Transverse colon (tissue), 4 donors: ENCODE measurements around the gene PTPN11. TPM values are rescaled to one million over a fixed set of nuclear protein-coding genes. Genes with fewer than 3 reads are reported as not detected.
A peak's percentile ranks its signal among the peaks of the same experiment; 100 is the strongest.
"Not testable (repeated sequence)": the region's sequence is repeated elsewhere in the genome, so short reads cannot be mapped to it uniquely, and the experiment has no call there.

Experiments used
- DNase-seq: peaks from one replicate; pipeline ENCODE4 v3.0.0-alpha.2; 2019
- H3K27ac ChIP-seq, 4 donors: fragments of 200-600 bp; sonication (generic); 2 replicates each; pipeline ENCODE4 v1.5.1; 2016 to 2018; ENCODE audit warnings: inconsistent platforms in 4 of 4
- H3K27me3 ChIP-seq: fragments of 200-600 bp; sonication (generic); 2 replicates; pipeline ENCODE4 v1.5.1; 2017; ENCODE audit warnings: inconsistent platforms
- H3K36me3 ChIP-seq, 4 donors: fragments of 200-600 bp; sonication (generic); 2 replicates each; pipeline ENCODE4 v1.5.1; 2017 to 2019; ENCODE audit warnings: inconsistent platforms in 4 of 4
- H3K4me1 ChIP-seq, 4 donors: fragments of 200-600 bp; sonication (generic); 2 replicates each; pipeline ENCODE4 v1.5.1; 2017 to 2020; ENCODE audit warnings: inconsistent platforms in 4 of 4
- H3K4me3 ChIP-seq, 4 donors: fragments of 200-600 bp; sonication (generic); 1 replicate in 1 of 4; 2 replicates in 3 of 4; pipeline versions ENCODE4 v1.5.1 to v1.6.1; 2017 to 2019; ENCODE audit warnings: inconsistent platforms in 4 of 4
- H3K9me3 ChIP-seq, 2 donors: fragments of 200-600 bp; sonication (generic); 2 replicates each; pipeline ENCODE4 v1.5.1; 2017 to 2019; ENCODE audit warnings: inconsistent platforms in 2 of 2
- CTCF ChIP-seq, 5 experiments: fragments of 200-600 bp in 3 of 5; fragments of 450-650 bp in 2 of 5; sonication (generic) in 3 of 5; IDR thresholded peaks; 1 replicate in 2 of 5; 2 replicates in 3 of 5; pipeline ENCODE4 v1.5.1; 2016 to 2017; ENCODE audit warnings: antibody characterized with exemption in 5 of 5, inconsistent platforms in 3 of 5, mild to moderate bottlenecking in 2 of 5, moderate library complexity in 1 of 5
- EP300 ChIP-seq: sonication (generic); formaldehyde crosslinking; IDR thresholded peaks from one replicate; pipeline ENCODE4 v1.6.1; 2017; ENCODE audit warnings: antibody characterized with exemption, low read depth
- POLR2A ChIP-seq: fragments of 450-650 bp; IDR thresholded peaks from one replicate; pipeline ENCODE4 v1.6.1; 2016; ENCODE audit warnings: antibody characterized with exemption, mild to moderate bottlenecking, moderate library complexity
- POLR2AphosphoS5 ChIP-seq, 3 donors: sonication (generic); formaldehyde crosslinking; IDR thresholded peaks; one replicate each; pipeline ENCODE4 v1.6.1; 2016; ENCODE audit warnings: antibody characterized with exemption in 3 of 3
- WGBS, 2 donors: methylation state at CpG; one replicate each; pipeline ENCODE4 v1.1.5; 2018; ENCODE audit warnings: low coverage in 1 of 2; 5-methylcytosine and 5-hydroxymethylcytosine counted together
- in situ Hi-C, 4 donors: fragments of 200-750 bp; cut with MboI; loops; one replicate each; pipeline versions ENCODE4 v1.15.0 to v1.15.1; 2017; ENCODE audit warnings: low sequenced_read_pairs in 3 of 4, low pct_ligation_motif_present in 1 of 4, low pct_unique_long_range_greater_than_20kb in 1 of 4
- intact Hi-C: fragments of 100-400 bp; cut with DNase I; formaldehyde crosslinking; loops from one replicate; pipeline ENCODE4 v1.15.1; 2023; ENCODE audit warnings: low total_unique reads
- total RNA-seq, 4 donors: library from RNA; depleted of rRNA; stranded (reverse); fragments of >200 nt; gene quantifications; one replicate each; pipeline ENCODE4 v1.1.0, GENCODE V29; 2016

PTPN11 gene
- total RNA-seq, 4 donors from 2014 or later, result 46.4 to 56.7 (median 50.3) TPM

GRCh38 chr12:112408621-112409020 is 10.1 kb upstream of the PTPN11 start:
- Histone ChIP-seq H3K27me3 (no peaks in the 10 kb centered on the region), H3K4me3 (peak overlapping the region; percentile 43 to 81 (median 56)), H3K4me1 (peaks cover 3 to 25% (median 10%) of the 10 kb centered on the region in 4 donors), H3K9me3 (no peaks in the 10 kb centered on the region), H3K36me3 (peaks cover 0 to 29% (median 10%) of the 10 kb centered on the region in 4 donors), H3K27ac (peak overlapping the region; percentile 85 to 95 (median 87))
- TF ChIP-seq CTCF (IDR thresholded peaks at IDR 0.05), result no peak
- no peak for TF ChIP-seq EP300
- no peak for TF ChIP-seq POLR2AphosphoS5 (IDR thresholded peaks at IDR 0.05)
- TF ChIP-seq POLR2A, result no peak
- DNase-seq, result no peak
- intact Hi-C loops, result no loop called here
- in situ Hi-C loops, result no loop called here
- 10 to 12% methylated on average over 5 of the region's 5 CpGs for WGBS, 2 donors

GRCh38 chr12:112409064-112409905 is 9.5 kb upstream of the PTPN11 start, which contains the start of gene RPL6:
Gene RPL6, minus strand, starts transcription at chr12:112409605. Its CDS starts 949 bp downstream, at chr12:112408656.
- TF ChIP-seq EP300 (no peak), POLR2A (peak; percentile 84), POLR2AphosphoS5 (IDR thresholded peaks at IDR 0.05) (peak; percentile 84 to 92 (median 92))
- in situ Hi-C loops (no loop called here), intact Hi-C loops (no loop called here)
- peak within 1 kb of the TSS; percentile 85 to 95 (median 87) for H3K27ac ChIP-seq
- H3K4me3 ChIP-seq, result peak within 1 kb of the TSS; percentile 43 to 81 (median 56)
- H3K9me3 ChIP-seq, result no peaks in the 10 kb centered on the region
- H3K36me3 ChIP-seq, result peaks cover 0 to 29% (median 9%) of the 10 kb centered on the region in 4 donors
- 11 to 67% methylated on average over 3 to 46 of the region's 46 CpGs for WGBS, 2 donors
- no peaks in the 10 kb centered on the region for H3K27me3 ChIP-seq
- peak; percentile 79 for DNase-seq
- peaks cover 3 to 25% (median 10%) of the 10 kb centered on the region in 4 donors for H3K4me1 ChIP-seq

- peaks cover 0 to 25% (median 8%) of the 10 kb centered on the region in 4 donors for H3K36me3 ChIP-seq
- intact Hi-C loops (no loop called here), in situ Hi-C loops (no loop called here)
- no peaks in the 10 kb centered on the region for H3K27me3 ChIP-seq
- no peaks in the 10 kb centered on the region for H3K9me3 ChIP-seq
- TF ChIP-seq CTCF (IDR thresholded peaks at IDR 0.05) (no peak), POLR2A (no peak), EP300 (no peak), POLR2AphosphoS5 (IDR thresholded peaks at IDR 0.05) (no peak)
- H3K27ac ChIP-seq, result peak overlapping the region in 3 of 4 donors; percentile 85 to 95 (median 87)
- peak overlapping the region in 1 of 4 donors; percentile 81 for H3K4me3 ChIP-seq
- no peak for DNase-seq
- WGBS, 2 donors, result 95 to 97% methylated on average over 10 to 14 of the region's 14 CpGs
- H3K4me1 ChIP-seq, result peaks cover 3 to 25% (median 10%) of the 10 kb centered on the region in 4 donors
Measured at GRCh38 chr12:112409906-112410244, 8.9 kb upstream of the PTPN11 start.

- WGBS, 2 donors, result 30 to 63% methylated on average over 2 of the region's 2 CpGs
- DNase-seq, result no peak
- Histone ChIP-seq H3K4me3 (no peak overlapping the region), H3K9me3 (no peaks in the 10 kb centered on the region), H3K27me3 (no peaks in the 10 kb centered on the region), H3K4me1 (peaks cover 3 to 14% (median 6%) of the 10 kb centered on the region in 4 donors), H3K36me3 (no peaks in the 10 kb centered on the region), H3K27ac (no peak overlapping the region)
- intact Hi-C loops (no loop called here), in situ Hi-C loops (no loop called here)
- TF ChIP-seq POLR2A, result no peak
- no peak for TF ChIP-seq POLR2AphosphoS5 (IDR thresholded peaks at IDR 0.05)
- TF ChIP-seq EP300, result no peak
- TF ChIP-seq CTCF (IDR thresholded peaks at IDR 0.05), result no peak
Measured at GRCh38 chr12:112413855-112414625, 4.7 kb upstream of the PTPN11 start.

- peaks cover 3 to 24% (median 17%) of the 10 kb centered on the region in 4 donors for H3K4me1 ChIP-seq
- in situ Hi-C loops, H3K4me3 ChIP-seq, H3K27ac ChIP-seq, H3K9me3 ChIP-seq, H3K36me3 ChIP-seq, DNase-seq, intact Hi-C loops, H3K27me3 ChIP-seq: not testable (repeated sequence)
- 93% methylated on average over 2 to 4 of the region's 4 CpGs for whole genome bisulfite sequencing, 2 donors
Measured at GRCh38 chr12:112415457-112415856, 3.3 kb upstream of the PTPN11 start.
